Measurements from ENCODE around the gene EXO1. TPM values are rescaled to one million over a fixed set of nuclear protein-coding genes. Genes with fewer than 3 reads are reported as not detected.

EXO1 gene
- total RNA-seq, 1 experiment from 2014 or later: 32.9 TPM

GRCh38 chr1:241844593-241844992, 3.4 kb upstream of the EXO1 start:
- Histone ChIP-seq H3K9me2 (ENCODE audit: insufficient read depth) (no peaks in the 10 kb centered on the region), H3K79me2 (ENCODE audit: insufficient read depth, low read length) (peaks cover 16% of the 10 kb centered on the region), H3K9me3 (ENCODE audit: control insufficient read depth in 1 of 2, insufficient read depth in 1 of 2, low read depth in 1 of 2, low read length in 2 of 2) (no peaks in the 10 kb centered on the region), H3K27ac (ENCODE audit: low read depth, low read length) (no peak overlapping the region), H4K20me1 (ENCODE audit: insufficient read depth) (no peaks in the 10 kb centered on the region), H3K27me3 (ENCODE audit: insufficient read depth, low read length) (no peaks in the 10 kb centered on the region), H3K36me3 (ENCODE audit: control insufficient read depth in 1 of 2, insufficient read depth in 2 of 2, low read length in 2 of 2) (no peaks in the 10 kb centered on the region; a peak in 1 of 4 replicates), H3K4me2 (ENCODE audit: low read length) (no peak overlapping the region), H2AFZ (ENCODE audit: low read depth, low read length, poor library complexity, severe bottlenecking) (no peak overlapping the region), H3K9ac (ENCODE audit: low read length) (no peak overlapping the region), H3K4me3 (replicated peaks in 1 of 2; ENCODE audit: low read depth in 1 of 2, low read length in 2 of 2) (no peak overlapping the region), H3K4me1 (ENCODE audit: control insufficient read depth in 1 of 2, insufficient read depth in 2 of 2, low read length in 2 of 2) (peaks cover 7 to 20% of the 10 kb centered on the region in 2 experiments; a peak in 3 of 4 replicates)
- BruUV-seq (replicated peaks): no TSS peak
- ATAC-seq (no peak), DNase-seq (ENCODE audit: low read depth, low spot score) (no peak)
- POLR2A ChIA-PET: no interaction called here
- RAD21 ChIA-PET (ENCODE audit: low non-redundant PET in 1 of 2, low total read pairs in 2 of 2, uncharacterized antibody in 2 of 2, unreplicated experiment in 2 of 2): no interaction called here
- CTCF ChIA-PET: no interaction called here
- intact Hi-C loops (cut with micrococcal nuclease): no loop called here
- TF ChIP-seq ZBTB33 (IDR thresholded peaks at IDR 0.05; ENCODE audit: extremely low read depth, insufficient replicate concordance, low read length) (no peak), CTCF (IDR thresholded peaks at IDR 0.05 in 2 of 3, conservative IDR thresholded peaks at IDR 0.05 in 1 of 3; ENCODE audit: borderline replicate concordance in 1 of 3, insufficient read depth in 1 of 3, low read depth in 2 of 3, low read length in 2 of 3) (no peak), TCF7L2 (IDR thresholded peaks at IDR 0.05; ENCODE audit: borderline replicate concordance, extremely low read depth, insufficient read depth, insufficient read length) (no peak), YY1 (IDR thresholded peaks at IDR 0.05; ENCODE audit: extremely low read depth, insufficient replicate concordance, low read depth, low read length) (no peak), EGR1 (IDR thresholded peaks at IDR 0.05; ENCODE audit: low read depth) (no peak), POLR2A (IDR thresholded peaks at IDR 0.05; ENCODE audit: borderline replicate concordance, extremely low read depth, insufficient read depth, insufficient read length) (no peak), ZFX (IDR thresholded peaks at IDR 0.05) (no peak), CBX3 (IDR thresholded peaks at IDR 0.05; ENCODE audit: low read depth) (no peak), SIN3A (IDR thresholded peaks at IDR 0.05; ENCODE audit: low read depth) (no peak), ZNF274 (IDR thresholded peaks at IDR 0.05; ENCODE audit: low read depth, low read length) (no peak), MAX (IDR thresholded peaks at IDR 0.05) (no peak), FOSL1 (IDR thresholded peaks at IDR 0.05; ENCODE audit: low read depth) (no peak), EZH2 (IDR thresholded peaks at IDR 0.05) (no peak)

Data from HCT116 (cell line).